ENCODE results near the gene FAT1.
"Not testable (repeated sequence)": the region's sequence is repeated elsewhere in the genome, so short reads cannot be mapped to it uniquely, and the experiment has no call there.

The FAT1 gene

DNA sequence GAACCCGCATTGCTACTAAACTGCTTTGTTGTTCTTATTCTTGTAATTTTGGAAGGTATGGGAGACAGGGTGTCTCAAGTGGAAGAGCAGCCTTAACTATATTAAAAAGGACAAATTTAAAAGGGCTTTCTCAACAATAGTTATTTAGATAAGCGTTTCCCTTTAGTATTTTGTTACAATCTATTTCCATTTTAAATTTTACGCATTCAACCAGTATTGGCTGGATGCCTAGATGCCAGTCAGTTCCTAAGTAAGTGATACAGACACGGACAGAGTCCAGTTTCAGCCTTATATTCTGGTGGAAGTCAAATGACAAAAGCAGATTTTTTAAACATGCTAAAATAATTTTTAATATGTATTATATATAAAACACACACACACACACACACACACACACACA, 28.3 kb downstream of the FAT1 start:
- no peak for DNase-seq

DNA sequence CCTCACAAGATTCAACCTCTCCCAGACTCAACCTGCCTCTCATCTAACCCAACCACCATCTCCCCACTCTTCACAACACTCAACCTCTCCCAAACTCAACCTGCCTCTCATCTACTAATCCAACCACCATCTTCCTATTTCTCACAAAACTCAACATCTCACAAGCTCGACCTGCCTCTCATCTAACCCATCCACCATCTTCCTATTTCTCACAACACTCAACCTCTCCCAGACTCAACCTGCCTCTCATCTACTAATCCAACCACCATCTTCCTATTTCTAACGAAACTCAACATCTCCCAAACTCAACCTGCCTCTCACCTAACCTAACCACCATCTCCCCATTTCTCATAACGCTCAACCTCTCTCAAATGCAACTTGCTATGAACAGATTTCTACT, 29.8 kb downstream of the FAT1 start:
- DNase-seq: no peak

DNA sequence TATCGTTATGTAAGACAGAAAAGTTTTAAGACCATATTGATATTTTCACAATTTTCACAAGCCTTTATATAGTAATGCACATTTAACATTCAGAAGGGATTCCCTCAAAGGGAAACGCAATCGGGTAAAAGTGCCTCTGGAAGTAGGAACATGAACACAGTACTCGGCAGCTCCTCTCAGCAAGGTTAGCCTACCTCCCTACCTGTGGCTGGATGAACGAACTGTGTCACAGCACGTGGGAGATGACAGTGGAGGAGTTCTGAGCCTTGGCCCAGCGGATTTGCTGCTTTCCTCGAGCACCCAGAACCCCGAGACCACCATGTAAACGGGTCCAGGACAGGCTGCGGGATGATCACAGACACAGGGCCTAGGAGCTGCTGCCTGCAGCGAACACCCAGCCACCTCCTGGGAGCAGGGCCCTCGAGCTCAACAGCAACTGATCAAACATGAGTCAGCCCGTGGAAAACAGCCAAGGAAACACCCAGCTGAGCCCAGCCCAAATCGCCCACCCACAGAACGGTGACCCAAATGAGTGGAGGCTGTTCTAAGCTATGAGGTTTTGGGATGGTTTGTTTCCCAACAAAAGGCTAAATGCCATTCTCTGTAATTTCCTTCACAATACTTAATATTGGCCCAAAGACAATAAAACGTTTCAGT, 30.4 kb downstream of the FAT1 start:
- no peak for DNase-seq

DNA sequence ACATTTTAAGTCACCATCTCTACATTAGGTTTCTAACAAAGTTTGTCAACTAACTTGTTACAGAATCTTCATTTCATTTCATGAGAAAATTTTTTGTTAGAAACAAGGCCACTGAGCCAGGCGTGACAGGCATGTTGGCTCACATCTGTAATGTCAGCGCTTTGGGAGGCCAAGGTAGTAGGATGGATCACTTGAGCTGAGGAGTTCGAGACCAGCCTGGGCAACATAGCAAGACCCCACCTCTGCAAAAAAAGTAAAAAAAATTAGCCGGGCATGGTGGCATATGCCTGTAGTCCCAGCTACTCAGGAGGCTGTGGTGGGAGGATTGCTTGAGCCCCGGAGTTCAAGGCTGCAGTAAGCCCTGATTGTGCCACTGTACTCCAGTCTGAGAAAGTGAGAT, 32.3 kb downstream of the FAT1 start:
- DNase-seq: no peak

DNA sequence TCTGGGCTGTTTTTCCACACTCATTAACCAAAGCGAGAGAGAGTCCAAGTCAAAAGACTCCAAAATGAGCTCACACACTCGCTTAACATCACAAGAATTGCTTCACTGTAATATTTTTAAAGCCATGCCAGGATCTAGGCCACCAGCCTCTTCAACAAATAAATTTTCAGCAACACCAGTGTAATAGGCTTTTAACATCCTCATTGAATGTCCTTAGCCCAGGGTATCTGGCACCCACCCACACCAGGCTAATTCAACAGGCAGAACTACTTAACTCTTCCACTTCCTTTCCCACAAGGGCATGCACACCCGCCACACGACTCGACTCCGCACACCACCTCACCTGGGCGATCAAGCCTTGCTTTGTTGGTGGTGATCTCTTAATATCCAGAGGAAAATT, 34.2 kb downstream of the FAT1 start:
- no peak for DNase-seq

DNA sequence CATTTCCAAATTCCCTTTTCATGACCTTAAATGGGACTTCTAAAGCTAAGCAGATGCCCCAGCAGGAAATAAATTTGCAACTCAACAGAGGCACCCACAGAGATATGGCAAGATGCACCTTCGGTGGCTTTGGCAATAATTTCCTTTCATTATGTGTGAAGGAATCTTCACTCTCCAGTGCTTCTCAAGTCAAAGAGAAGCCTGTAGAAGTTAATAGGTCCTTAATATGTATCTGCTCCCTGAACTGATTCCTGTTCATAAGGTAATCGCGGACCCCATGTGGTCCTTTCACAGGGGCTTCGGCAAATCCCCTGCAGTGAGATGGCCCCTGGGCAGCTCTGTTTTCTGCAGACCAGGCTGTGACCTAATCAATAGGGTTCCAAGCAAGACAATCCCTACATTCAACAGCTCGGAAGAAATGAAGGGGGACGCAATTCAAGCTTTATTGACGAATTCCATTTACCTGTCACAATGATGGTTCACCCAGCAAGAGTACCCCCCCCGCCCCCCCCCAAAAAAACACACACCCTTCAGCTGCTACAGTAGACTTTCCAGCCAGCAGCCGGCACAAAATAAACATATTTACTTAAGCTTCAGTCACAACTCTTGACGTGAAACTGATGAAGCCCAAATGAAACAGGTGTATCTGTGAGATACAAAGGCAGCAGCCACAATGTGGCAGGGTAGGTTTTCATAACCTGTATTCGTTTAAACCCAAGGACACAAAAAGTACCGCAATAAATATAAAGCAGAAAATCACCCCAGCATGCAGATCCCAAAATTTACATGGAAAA, 35.3 kb downstream of the FAT1 start:
- DNase-seq: no peak

DNA sequence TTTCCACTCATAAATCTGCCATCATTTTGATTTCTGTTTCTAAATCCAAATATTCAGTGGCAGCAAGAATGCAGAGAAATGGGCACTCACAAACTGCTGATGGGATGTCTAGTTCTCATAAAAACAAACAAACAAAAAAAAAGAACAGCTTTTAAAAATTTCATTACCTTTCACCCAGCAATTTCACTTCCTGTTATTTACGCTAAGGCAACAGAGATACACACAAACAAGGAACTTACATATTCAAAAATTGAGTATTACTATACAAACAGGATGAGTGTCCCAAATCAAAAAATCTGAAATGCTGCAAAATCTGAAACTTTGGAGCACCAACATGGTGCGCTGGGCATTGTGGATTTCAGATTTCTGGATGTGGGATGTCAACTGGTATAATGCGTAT, 36.4 kb downstream of the FAT1 start:
- DNase-seq: no peak

DNA sequence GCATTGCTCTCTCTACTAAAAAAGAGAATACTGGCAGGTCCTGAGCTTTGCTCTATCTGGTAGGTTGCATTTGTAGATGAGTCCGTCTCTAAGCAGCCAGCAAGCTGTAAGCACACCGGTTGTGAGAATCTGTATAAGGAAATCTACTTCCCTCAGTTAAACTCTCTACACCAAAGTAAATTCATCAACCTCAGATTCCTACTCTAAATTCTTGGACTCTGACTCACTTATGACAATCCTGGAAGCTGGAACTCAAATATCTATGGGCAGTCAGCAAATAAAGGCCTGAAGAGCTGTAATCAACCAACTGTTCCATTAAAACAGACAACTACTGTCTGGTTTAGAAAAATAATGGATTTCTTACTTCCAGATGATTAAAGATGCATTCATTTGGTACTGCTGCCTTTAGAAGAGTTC, 37.9 kb downstream of the FAT1 start:
- DNase-seq: no peak

DNA sequence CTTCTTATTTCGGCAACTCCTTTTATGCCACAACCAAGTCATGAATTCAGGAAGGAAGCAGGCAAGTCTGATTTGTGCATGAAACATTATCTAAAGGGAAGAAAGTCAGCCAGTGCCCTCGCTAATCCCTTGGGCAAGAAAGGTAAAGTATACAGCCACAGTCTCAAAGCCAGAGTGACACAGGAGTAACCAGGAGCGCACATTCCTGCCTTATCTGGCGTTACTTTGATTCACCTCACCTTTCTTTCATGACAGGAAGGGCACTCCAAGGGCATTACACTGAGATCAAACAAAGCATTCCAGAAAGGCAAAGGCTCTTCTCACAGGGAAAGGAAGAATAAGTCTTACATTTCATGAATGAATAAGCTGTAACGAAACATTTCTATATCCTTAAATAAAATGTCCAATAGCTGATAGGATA, 38.8 kb downstream of the FAT1 start:
- no peak for DNase-seq

DNA sequence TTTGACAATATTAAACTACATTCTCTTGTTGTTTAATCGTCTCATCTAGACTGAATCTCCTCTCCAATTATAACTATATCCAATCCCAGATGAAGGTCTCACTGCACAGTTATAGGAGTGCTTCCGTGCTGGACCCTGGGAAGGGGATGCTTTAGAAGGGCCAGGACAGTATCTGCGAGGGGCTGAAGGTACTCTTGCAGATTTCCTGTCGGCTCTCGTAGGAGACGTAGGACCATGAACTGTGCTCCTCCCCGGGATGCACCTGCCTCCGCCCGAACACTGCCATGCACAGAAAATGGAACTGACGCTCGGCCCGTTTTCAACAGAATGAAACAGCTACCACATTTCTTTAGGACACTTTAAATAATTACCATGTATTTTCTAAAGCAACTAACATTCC, 39.4 kb downstream of the FAT1 start:
- no peak for DNase-seq

DNA sequence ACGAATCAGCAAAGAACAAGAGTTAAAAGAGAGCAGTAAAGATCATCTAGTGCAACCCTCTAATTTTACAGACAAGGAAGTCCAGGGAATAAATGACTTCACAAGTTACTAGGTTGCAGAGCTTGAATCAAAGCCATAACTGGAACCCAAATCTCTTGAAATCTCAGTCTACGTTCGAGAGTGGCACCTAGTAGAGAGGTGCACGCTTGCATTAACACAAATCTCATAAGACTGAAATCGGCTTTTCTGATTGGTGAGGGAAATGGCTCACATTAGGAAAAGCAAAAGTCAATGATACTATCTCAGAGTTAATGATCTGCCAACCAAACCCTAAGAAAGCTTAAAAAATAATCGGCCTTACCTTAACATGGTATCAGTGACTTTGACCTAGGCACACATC, 43.0 kb downstream of the FAT1 start:
- DNase-seq: no peak

DNA sequence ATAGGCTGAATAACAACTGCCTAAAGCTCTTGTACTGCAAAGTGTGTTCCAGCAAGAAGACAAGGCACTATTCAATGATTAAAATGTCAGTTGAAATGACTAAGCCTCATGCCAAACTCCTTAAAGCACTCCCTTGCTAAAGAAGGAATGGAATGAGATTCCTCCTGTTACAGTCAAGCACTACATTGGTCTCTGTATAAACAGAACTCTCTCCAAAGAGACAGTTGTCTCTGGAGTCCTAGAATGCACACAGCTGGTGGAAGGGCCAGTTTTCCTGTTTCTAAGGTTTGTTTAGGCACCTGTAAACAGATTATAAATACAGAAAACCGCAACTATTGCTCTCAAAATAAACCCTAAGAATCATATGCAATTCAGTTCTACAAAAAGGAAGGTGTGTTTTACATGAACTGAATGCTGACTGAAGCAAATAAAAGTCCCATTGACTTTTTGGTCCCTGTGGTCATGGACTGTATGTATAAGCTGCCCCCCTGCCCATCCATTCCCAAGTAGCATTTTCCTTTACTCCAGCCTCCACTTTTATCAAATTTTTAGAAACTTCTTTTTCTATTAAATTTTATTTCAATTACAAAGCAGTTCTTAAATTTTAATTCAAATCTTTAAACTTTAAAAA, 47.0 kb downstream of the FAT1 start:
- DNase-seq: no peak

DNA sequence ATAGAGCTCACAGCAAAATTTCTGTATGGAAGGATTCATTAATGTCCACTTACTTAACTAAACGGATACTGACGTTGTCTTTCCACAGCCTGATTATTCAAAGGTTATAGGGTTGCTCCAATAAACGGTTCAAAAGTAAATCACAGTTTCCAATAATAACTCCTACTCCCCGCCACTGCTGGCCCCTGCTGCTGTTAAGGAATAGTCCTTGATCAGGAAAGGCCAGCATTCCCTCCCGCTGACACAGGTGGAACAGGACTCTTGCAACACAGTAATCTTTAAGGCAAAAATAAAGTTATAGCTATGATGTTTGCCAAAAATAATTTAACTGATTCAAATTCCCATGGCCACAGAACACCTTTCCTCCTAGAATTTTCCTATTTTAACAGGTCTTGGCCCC, 53.9 kb downstream of the FAT1 start:
- no peak for DNase-seq

DNA sequence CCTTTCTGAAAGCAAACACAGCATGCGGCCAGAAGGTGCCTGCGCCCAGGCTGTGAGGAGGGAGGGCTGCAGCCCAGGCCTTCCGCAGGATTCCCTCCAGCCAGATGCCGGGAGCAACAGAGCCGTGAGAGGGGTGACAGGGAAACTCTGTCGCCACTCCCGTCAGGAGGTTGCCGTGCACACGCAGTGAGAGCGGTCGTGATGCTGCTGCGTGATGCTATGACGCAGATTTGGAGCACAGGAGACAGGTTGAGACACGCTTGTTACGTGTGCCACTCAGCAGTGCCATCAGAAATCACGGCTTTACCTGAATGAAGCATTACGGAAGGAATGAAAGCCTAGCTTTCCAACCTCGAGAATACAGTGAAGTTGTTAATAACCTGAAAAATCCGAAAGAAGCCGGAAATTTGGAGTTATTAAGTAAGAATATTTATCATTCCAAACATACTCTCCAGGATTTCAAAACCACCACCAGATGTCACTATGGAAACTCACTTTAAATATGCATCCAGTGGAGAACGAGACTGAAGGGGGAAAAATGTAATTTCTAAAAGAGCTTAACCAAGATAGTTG, 54.4 kb downstream of the FAT1 start:
- peak; percentile 4 for DNase-seq

DNA sequence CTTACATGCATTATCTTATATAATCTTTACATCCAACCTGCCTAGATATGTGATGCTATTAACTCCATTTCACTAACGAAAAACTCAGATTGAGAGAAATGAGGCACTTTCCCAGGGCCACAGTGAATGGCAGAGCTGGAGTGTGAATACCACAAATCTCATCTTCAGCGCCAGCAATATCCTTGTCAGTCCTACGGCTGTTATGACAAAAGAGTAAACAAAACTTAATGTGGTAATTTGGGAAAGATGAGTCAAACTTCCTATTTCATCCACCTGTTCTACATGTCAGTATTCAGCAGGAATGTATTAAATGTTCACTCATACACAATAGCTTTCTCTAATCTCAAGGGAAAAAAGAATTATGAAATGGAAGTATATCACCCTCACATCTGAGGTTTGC, 56.9 kb downstream of the FAT1 start:
- DNase-seq: no peak

DNA sequence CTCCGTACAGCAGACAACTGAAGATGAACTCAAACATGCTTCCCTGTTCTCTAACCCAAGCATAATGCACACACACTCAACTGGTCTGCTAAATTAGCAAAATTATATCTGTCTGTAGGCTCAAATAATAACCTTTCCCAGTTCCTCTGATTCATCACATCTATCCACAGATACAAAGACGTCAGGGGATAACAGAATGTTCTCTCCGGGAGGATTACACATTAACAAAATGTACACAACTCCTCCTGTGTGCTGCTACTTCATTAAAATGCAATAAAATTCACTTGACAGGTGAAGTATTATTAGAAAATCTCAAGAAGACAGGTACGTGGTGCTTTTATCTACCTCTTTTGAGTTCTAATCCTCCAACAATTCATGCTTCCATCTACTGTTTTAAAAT, 57.4 kb downstream of the FAT1 start:
- DNase-seq: no peak

DNA sequence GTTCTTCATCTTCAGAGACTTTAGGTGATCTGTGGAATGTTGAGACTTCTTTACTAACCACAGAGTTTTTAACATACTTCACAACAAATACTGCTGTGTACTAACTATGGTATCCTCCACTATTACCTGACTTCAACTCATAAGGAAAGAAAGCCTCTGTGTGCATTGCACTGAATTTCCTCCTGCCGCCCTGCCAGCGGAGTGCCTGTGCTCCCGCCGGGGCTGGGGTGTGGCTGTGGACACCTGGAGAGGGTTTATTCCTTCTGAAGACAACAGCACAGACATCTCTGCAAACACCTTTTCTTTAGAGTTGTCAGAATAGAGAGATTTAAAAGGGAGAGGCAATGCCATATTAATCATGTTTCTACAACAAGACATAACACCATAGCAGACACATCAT, 63.3 kb downstream of the FAT1 start:
- no peak for DNase-seq

DNA sequence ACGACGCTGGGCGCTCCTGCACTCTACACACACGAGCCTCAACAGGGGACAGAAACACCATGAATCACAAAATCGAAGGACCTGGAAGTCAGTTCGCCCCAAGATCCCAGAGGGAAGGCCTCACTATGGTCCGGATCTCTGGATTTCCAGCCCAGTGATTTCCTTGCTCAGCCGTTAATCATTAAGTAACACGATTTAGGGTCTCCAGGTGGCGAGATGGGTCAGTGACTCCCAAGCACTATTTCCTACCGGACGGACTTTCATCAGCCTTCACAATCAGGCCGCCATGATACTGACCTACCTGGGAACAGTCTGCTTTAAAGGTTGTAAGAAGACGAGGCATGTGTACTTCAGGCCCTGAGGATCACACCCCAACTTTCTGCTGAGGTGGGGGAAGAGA, 63.7 kb downstream of the FAT1 start:
- no peak for DNase-seq

DNA sequence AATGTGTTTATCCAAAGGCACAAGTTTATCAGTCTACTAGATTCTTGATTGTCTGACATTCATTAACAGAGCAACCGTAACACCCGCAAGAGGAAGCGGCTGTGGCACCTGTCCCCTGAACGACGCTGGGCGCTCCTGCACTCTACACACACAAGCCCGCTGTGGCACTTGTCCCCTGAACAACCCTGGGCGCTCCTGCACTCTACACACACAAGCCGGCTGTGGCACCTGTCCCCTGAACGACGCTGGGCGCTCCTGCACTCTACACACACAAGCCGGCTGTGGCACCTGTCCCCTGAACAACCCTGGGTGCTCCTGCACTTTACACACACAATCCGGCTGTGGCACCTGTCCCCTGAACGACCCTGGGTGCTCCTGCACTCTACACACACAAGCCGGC, 64.2 kb downstream of the FAT1 start:
- DNase-seq: not testable (repeated sequence)

DNA sequence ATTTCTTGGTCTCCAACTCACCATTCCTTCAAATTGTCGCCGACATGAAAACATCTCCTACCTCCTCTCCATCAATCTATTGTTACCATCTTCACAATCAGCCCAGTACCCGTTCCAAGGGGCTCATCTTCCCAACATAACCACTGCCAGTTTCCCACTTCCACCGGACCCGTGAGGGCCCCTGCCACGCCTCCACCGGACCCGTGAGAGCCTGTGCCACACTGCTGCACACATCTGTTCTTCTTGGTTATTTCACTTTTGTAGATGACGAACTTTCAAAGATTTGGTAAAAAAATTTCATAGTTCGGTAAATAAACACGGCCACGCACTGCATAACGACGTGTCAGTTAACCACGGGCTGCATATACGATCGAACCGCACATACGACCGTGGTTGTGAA, 65.0 kb downstream of the FAT1 start:
- DNase-seq: no peak

DNA sequence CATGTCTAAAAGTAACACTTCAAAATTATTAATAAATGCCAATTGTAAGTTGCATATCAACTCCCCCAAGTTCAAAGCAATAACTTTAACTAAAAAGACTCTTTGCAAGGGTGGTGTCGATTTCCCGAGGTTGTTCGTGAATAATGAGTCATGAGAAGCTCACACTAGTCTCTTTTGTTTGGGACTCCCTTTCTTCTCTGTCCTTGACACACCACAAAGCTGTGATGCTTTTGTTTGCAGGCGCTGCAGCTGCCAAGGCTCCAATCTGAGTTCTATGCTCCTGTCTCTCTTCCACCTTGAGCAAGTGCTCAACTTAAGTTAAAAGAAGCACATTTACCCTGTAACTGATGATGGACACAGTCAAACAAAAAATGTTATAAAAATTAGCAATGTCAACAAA, 65.9 kb downstream of the FAT1 start:
- DNase-seq: no peak

DNA sequence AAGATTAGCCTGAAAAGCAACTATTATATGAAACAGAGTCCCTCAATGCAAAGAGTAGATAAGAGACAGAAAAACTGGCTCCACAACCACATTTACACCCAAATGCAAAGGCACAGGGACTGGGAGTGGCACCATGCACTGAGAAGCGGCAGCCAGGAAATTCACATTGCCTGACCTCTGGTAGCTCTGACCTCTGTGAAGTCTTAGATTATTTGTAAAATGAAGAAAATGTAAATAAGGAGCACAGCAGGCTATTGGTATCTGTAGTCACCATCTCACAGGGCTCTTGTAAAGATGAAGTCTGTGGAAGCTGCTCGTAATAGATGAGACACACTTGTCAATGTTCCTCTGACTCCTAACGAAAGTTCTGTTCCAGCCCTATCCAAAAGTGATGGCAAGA, 69.7 kb downstream of the FAT1 start:
- DNase-seq: no peak

DNA sequence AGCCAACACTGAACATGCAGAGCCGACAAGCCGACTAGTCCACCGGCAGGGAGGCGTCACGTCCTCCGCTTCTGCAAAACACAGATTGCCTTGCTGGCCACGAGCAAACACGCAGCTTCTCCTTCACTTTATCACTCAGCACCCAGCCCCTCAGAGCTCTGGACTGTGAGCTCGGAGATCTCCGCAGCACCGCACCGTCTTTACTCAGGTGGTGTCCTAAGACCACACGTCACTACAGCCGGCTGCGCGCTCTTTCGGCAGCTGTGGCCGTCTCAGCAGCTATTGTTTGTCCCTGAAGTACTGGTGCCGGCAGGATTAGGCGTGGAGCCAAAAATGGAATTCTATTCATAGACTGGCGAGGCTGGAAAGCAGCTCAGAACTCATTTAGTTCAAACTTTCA, 72.0 kb downstream of the FAT1 start:
- no peak for DNase-seq

DNA sequence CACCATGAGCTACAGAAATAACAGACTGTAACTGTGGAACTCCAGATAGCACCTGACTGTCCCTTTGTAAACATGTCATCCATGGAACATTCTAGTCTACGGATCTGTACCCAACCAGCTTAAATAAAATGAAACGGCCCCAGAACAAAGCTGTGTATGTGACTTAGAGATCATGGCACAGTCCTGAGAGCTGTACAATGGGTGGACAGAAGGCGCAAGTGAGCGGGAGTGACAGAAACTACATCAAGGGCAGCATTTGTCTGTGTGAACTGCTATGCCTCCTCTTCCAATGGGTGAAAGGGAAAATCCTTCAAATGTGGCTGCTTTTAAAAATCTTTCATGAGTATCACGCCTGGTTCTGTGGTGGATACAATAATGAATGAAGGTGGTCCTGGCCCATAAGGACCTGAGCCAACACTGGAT, 72.5 kb downstream of the FAT1 start:
- DNase-seq: no peak

Data from hematopoietic multipotent progenitor cell treated with erythropoietin and hydrocortisone succinate and interleukin-3 and kit ligand, for 8 days (in vitro differentiated cells).